ENCODE measurements around the gene CHML.

Gene CHML

DNA sequence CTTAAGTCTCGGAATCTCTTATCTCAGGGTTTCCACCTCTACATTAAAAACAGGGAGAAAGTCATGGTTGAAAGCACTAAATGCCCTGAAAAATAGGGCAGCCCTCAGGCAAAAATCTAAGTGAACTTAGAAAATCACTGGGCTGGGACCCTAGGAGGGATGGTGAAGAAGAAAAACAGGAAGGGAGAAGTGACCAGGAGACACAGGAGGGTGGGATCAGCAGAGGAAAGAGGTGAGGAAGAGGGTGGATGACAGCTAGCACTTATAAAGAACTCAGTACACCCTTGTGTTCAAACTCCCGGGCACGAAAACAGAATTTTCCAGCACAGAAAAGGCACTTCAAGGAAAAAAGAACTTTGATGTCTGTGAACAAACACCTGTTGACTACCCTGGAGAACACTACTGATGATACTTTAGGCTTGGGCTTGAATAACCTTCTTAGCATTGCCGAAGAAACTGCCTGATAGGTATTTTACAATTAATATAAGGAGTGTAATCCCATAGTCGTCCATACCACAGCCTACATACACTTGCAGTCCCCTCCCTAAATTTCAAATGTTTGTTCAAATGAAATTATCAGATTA lies 2.0 kb downstream of the CHML start:
- Mint-ChIP-seq H3K27ac (peak overlapping the region; percentile 85), H3K27me3 (ENCODE audit: low read depth, poor library complexity) (no peaks in the 10 kb centered on the region), H3K9me3 (peaks cover 53% of the 10 kb centered on the region), H3K4me3 (peak overlapping the region; percentile 86), H3K36me3 (ENCODE audit: low read depth) (peaks cover 53% of the 10 kb centered on the region), H3K4me1 (peaks cover 29% of the 10 kb centered on the region)
- no peak for DNase-seq
- TF ChIP-seq, protein P1, sequence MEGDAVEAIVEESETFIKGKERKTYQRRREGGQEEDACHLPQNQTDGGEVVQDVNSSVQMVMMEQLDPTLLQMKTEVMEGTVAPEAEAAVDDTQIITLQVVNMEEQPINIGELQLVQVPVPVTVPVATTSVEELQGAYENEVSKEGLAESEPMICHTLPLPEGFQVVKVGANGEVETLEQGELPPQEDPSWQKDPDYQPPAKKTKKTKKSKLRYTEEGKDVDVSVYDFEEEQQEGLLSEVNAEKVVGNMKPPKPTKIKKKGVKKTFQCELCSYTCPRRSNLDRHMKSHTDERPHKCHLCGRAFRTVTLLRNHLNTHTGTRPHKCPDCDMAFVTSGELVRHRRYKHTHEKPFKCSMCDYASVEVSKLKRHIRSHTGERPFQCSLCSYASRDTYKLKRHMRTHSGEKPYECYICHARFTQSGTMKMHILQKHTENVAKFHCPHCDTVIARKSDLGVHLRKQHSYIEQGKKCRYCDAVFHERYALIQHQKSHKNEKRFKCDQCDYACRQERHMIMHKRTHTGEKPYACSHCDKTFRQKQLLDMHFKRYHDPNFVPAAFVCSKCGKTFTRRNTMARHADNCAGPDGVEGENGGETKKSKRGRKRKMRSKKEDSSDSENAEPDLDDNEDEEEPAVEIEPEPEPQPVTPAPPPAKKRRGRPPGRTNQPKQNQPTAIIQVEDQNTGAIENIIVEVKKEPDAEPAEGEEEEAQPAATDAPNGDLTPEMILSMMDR (IDR thresholded peaks at IDR 0.05) = no peak

DNA sequence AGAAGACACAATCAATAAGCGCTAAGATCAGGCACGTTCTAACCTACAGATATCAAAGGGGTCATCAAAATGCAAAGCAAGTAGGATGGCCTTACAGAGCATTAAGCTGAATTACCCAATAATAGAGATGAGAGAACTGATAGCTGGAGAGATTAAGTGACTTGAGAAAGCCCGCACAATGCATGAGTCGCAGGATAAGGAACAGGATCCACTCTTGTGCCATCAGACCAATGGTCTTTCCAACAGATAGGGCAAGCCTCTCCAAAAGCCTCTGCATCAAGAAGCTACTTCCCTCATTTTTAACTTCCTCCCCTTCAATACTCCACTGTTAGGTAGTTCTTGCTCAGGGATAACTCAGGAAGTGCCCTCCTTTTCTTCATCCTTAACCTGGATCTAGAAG lies 2.6 kb downstream of the CHML start:
- TF ChIP-seq, protein P1 (IDR thresholded peaks at IDR 0.05) = no peak
- no peak overlapping the region for H3K27ac Mint-ChIP-seq
- peaks cover 51% of the 10 kb centered on the region for H3K9me3 Mint-ChIP-seq
- H3K36me3 Mint-ChIP-seq (ENCODE audit: low read depth) = peaks cover 58% of the 10 kb centered on the region
- no peaks in the 10 kb centered on the region for H3K27me3 Mint-ChIP-seq (ENCODE audit: low read depth, poor library complexity)
- no peak for DNase-seq
- peaks cover 29% of the 10 kb centered on the region for H3K4me1 Mint-ChIP-seq
- peak overlapping the region; percentile 86 for H3K4me3 Mint-ChIP-seq

DNA sequence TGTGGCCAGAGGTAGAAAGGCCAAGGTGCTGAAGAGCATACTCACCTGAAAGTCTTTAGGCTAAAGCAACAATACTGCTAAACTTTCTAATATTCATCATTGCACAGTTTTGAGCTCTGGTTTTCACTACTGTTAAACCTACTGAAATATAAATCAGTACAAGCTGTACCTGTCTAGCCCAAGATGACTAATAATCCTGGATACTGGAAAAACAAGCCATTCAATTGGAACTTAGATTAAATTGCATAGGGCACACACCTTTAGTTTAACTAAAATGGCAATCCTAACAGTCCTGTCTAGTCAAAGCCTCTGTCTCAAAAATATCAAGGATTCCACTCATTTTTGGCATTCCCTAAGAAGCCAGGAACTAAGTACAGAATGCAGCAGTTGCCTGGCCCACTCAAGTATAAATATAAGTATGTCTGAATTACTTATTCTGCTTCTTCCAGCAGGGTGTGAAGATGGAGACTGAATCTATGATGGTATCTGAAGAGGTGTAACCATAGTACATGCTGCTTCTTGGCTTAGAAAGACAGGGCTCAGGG lies 3.1 kb downstream of the CHML start:
- TF ChIP-seq, protein P1 (IDR thresholded peaks at IDR 0.05) = no peak
- Mint-ChIP-seq H3K4me3 (peak overlapping the region; percentile 86), H3K9me3 (peaks cover 47% of the 10 kb centered on the region), H3K4me1 (peaks cover 29% of the 10 kb centered on the region), H3K27ac (no peak overlapping the region), H3K36me3 (ENCODE audit: low read depth) (peaks cover 58% of the 10 kb centered on the region), H3K27me3 (ENCODE audit: low read depth, poor library complexity) (no peaks in the 10 kb centered on the region)
- DNase-seq = no peak

DNA sequence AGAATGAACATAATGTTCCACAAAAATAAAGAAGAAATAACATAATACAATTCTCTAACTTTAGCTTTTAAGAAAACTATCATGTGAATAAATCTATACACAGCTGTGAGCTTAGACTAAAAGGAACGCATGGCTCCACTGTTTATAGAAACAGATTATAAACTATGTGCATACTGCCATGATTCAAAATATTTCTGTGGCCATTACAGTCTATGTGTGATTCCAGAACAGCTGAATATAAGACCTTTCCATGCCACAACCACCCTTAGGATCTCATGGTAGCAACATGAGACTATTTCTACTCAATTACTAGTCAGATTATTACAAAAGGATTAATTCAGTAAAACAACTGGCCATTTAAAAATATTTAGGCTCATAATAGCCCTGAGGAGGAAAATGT lies 3.9 kb downstream of the CHML start:
- H3K4me3 Mint-ChIP-seq = peak overlapping the region; percentile 49
- H3K27me3 Mint-ChIP-seq (ENCODE audit: low read depth, poor library complexity) = no peaks in the 10 kb centered on the region
- H3K27ac Mint-ChIP-seq = no peak overlapping the region
- DNase-seq = no peak
- peaks cover 66% of the 10 kb centered on the region for H3K36me3 Mint-ChIP-seq (ENCODE audit: low read depth)
- H3K4me1 Mint-ChIP-seq = peaks cover 29% of the 10 kb centered on the region
- H3K9me3 Mint-ChIP-seq = peaks cover 41% of the 10 kb centered on the region
- TF ChIP-seq, protein P1 (IDR thresholded peaks at IDR 0.05) = no peak

DNA sequence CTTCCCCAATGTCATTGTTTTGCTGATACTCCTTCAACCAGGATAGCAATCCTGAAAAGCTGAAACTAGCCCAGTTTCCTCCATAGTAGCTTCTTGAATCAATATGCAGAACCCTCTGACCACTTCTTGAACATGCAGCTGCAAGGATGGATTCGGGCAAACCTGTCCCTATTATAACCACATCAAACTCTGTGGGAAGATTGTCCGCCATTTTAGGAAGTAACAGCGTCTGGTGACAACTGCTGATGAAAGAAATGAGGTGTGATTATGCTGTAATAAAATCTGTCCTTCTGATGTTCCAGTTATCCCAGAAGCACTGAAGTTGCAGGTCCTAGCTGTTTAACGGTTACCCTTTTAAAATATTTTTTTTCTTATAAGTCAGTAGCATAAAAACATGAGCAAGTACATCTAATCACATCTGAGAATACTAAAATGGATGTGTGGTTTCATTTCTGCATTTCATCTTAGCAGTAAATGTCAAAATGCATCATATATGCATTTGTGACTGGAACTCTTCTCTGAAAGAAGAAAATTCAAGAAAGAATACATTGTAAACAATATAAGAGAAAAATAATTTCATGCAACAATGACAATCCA lies 4.5 kb downstream of the CHML start:
- no peak overlapping the region for H3K27ac Mint-ChIP-seq
- H3K9me3 Mint-ChIP-seq = peaks cover 36% of the 10 kb centered on the region
- no peak for DNase-seq
- peaks cover 30% of the 10 kb centered on the region for H3K4me1 Mint-ChIP-seq
- H3K27me3 Mint-ChIP-seq (ENCODE audit: low read depth, poor library complexity) = no peaks in the 10 kb centered on the region
- peaks cover 70% of the 10 kb centered on the region for H3K36me3 Mint-ChIP-seq (ENCODE audit: low read depth)
- TF ChIP-seq, protein P1 (IDR thresholded peaks at IDR 0.05) = no peak
- H3K4me3 Mint-ChIP-seq = no peak overlapping the region

DNA sequence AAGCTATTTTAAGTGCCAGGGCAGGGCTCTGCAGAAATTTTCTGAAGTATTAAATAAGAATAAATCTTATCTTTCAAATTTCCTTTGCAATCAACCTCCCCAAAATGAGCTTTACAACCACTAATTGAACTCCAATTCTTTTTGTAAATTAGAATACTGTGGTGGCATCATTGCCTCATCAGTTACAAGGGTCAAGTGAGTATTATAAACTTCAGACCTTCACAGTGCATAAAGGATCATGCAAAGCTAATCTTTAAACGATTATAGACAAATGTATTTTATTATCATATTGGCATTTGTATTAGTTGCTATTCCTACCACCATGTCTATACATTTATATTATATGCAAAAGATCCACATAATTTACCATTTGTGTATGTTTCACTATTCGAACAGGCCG lies 7.2 kb downstream of the CHML start:
- peaks cover 23% of the 10 kb centered on the region for H3K4me1 Mint-ChIP-seq
- no peak overlapping the region for H3K4me3 Mint-ChIP-seq
- H3K27me3 Mint-ChIP-seq (ENCODE audit: low read depth, poor library complexity) = no peaks in the 10 kb centered on the region
- TF ChIP-seq, protein P1 (IDR thresholded peaks at IDR 0.05) = no peak
- H3K36me3 Mint-ChIP-seq (ENCODE audit: low read depth) = peaks cover 74% of the 10 kb centered on the region
- peaks cover 34% of the 10 kb centered on the region for H3K9me3 Mint-ChIP-seq
- no peak for DNase-seq
- H3K27ac Mint-ChIP-seq = no peak overlapping the region

Measured in nephron progenitor cell (in vitro differentiated cells).